Right renal pelvis (tissue), 4 donors: ENCODE results near the gene KIAA2012. TPM values are rescaled to one million over a fixed set of nuclear protein-coding genes. Genes with fewer than 3 reads are reported as not detected.
"Not testable (repeated sequence)": the region's sequence is repeated elsewhere in the genome, so short reads cannot be mapped to it uniquely, and the experiment has no call there.

ENCODE experiments used
- DNase-seq, 4 donors: peaks; one replicate each; pipeline ENCODE4 v3.0.0-alpha.2; 2013; ENCODE audit warnings: low read depth in 4 of 4, low spot score in 3 of 4, missing footprints in 1 of 4
- polyA plus RNA-seq, 4 donors: library from polyadenylated mRNA; unstranded; fragments of 120-200 nt; gene quantifications; one replicate each; pipeline ENCODE4 v1.2.1, GENCODE V29; 2013; ENCODE audit not compliant: insufficient read length in 4 of 4

KIAA2012 gene
- polyA plus RNA-seq, 4 donors, result 0.07 to 0.17 (median 0.12) TPM

DNA sequence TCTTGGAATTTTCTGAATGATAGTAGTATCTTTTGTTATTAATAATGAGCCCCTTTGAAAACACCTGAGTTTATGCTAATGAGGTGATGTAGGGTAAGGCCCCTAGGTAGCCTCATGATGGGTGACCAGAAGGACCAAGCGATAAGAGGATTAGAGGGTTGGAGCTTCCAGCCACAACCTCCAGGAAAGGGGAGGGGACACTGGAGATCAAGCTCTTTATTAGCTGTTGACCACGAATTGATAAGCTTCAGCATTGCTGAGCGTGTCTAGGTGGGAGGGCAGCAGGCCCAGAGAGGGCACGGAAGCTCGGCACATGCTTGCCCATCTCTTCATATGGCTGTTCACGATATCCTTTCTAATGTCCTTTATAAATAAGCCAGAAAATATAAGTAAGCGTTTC is 39.0 kb downstream of the KIAA2012 start:
- DNase-seq, result no peak

GRCh38 chr2:202113571-202114142 is 40.6 kb downstream of the KIAA2012 start:
- DNase-seq, result no peak

GRCh38 chr2:202114291-202114690 is 41.2 kb downstream of the KIAA2012 start:
- no peak for DNase-seq

DNA sequence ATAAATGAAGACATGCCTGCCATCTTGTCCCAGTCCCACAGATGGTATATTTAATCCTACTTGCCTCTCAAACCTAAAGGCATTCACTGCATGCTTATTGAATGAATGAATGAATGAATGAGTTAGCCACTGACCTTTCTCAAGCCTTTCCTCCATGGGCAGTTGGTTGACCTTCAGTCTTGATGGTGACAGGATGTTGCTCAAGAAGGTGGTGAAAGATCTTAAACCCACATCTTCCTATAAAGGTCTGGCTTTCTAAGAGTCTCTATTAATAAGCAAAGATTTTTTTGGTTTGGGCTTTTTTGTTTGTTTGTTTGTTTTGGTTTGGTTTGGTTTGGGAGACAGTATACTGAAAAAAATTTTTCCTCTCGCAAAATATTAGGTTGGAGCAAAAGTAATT is 41.7 kb downstream of the KIAA2012 start:
- no peak for DNase-seq

DNA sequence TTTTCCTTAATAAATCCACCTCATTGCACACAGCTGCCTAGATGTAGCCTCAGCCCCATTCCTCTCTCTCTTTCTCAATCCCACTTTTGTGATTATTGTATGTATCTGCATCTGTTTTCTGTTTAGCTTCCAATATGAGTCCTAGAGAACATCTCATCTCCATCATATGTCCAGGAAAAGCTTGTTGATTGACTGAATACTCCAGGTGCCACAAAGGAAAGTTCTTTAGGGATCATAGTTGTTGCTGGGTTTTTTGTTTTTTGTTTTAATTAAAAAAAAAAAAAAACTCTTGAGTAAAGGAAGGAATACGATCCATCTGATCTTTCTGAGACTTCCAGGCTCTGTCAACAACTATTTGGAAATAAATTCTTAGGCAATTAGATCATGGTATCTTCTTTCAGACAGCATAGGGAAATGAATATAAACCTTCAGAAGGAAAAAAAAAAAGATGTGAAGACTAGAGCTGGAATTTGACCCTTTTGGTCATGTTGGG is 42.5 kb downstream of the KIAA2012 start:
- no peak for DNase-seq

DNA sequence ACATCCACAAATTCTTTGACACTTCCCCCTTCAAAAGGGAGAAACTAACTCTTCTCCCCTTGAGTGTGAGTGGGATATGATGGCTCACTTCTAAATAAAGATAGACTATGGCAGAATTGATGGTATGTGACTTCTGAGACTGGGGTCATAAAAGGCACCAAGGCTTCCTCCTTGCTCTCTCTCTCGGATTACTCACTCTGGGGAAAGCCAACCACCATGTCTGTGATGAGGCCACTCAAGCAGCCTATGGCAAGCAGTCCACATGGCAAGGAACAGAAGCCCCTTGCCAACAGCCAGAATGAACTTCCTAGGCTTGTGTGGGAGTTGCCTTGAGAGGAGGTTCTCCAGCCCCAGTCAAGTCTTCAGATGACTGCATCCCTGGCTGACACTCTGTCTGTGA is 43.6 kb downstream of the KIAA2012 start:
- no peak for DNase-seq

- DNase-seq, result no peak
Observed at GRCh38 chr2:202118168-202118567, 45.1 kb downstream of the KIAA2012 start.

DNA sequence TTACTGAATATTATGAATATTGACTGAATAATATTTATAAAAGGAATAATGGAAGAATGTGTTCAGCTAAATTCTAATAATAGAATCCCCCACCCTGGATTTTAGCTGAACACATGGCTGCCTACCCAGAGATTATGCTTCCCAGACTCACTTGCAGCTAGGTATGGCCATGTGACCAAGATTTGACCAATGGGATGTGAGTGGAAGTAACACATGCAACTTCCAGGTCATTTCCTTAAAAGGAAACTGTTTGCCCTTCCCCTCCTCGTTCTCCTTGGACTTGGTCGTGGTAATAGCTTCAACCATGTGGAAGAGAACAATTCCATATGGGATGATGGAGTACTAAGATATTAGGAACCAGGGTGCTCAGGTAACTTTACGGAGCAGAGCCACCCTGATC is 47.8 kb downstream of the KIAA2012 start:
- DNase-seq, result no peak

- no peak for DNase-seq
Observed at GRCh38 chr2:202121532-202122162, 48.6 kb downstream of the KIAA2012 start.

DNA sequence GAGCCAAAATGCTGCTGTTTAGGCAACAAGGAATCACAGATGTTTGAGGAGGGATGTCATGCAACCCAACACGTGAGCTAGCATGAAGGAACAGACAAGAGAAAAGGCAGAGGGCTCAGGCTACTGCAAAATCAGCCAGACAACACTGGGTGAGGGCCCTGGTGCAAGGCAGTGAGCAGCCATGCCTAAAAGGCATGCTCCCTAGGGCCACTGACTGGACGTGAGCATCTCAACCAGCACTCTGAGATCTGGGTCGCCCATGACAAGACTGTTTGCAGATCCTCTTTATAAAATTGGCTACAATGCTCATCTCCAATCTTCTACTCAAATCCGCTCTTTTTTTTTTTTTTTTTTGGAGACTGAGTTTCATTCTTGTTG is 49.1 kb downstream of the KIAA2012 start:
- no peak for DNase-seq

GRCh38 chr2:202122980-202123720 is 50.1 kb downstream of the KIAA2012 start:
- DNase-seq, result no peak

- DNase-seq, result no peak
Observed at GRCh38 chr2:202124286-202124685, 51.2 kb downstream of the KIAA2012 start.

GRCh38 chr2:202127687-202128331 is 54.8 kb downstream of the KIAA2012 start:
- DNase-seq, result no peak

- DNase-seq, result no peak
Observed at GRCh38 chr2:202129841-202130240, 56.8 kb downstream of the KIAA2012 start.

DNA sequence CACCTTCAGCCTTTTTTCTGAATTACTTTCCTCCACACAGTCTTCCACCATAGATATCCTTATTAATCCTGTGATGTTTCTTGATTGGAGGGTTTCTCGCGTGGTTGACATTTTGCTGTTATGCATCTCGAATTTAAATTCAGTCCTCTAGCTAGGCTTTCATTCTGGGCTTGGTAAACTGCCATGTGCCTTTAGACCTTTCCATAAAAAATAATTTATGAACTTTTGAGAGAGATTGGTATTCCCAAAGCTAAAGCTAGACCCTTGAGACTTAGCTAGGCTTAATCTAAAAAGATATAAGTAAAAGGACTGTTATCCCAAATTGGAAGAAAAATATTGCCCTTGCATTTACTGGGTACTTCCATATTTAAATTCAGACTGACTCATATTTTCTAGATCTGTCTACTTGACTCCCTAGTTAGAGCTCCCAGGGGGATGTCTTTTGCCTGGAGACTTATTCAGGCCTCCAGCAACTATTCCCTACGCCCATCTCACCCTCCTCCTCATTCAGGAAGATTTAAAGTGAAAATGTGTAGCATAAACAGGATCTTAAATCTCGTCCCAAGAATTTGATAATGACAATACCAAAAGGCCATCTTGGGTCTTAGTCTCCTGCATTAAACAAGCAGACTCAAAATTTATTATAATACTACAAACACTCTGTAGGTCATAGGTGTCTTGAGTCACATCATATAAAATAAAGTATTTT is 60.3 kb downstream of the KIAA2012 start:
- DNase-seq, result peak in 1 of 4 donors; percentile 63

- no peak for DNase-seq
Observed at GRCh38 chr2:202133909-202134265, 60.8 kb downstream of the KIAA2012 start.

DNA sequence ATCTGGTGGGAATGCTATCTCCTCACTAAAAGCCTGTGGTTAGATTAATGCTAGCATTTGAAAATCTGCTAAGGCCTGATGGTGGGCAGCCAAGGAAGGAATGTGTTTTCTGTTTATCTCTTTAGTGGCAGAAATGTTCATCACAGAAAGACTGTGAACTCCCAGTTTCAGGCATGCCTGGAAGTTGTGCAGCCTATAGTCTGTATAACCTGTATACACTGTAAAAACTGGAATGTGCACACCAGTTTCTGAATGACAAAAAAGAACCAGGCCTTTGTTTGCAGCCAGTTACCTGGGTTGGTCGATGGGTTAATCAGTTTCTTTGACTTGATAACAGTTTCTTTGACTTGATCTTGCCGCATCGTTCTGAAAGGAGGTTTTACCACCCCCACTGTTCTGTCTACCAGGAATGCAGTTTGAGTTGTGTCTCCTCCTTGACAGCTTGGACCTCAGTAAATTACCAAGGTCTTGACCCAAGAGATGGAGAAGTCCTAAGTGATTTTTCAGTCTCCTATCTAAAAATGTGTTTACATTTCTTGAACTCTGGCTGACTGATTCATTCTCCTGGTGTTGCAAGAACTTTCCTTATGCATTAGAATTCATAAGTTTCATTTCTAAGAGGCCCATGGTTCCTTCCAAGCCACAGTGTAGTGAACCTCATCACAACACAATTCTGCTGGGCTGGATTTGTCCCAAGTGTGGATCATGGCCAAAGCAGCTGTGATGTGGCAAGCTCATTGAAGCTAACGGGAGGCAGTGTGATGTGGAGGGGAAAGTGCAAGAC is 62.2 kb downstream of the KIAA2012 start:
- peak in 3 of 4 donors; percentile 63 to 77 (median 73) for DNase-seq

DNA sequence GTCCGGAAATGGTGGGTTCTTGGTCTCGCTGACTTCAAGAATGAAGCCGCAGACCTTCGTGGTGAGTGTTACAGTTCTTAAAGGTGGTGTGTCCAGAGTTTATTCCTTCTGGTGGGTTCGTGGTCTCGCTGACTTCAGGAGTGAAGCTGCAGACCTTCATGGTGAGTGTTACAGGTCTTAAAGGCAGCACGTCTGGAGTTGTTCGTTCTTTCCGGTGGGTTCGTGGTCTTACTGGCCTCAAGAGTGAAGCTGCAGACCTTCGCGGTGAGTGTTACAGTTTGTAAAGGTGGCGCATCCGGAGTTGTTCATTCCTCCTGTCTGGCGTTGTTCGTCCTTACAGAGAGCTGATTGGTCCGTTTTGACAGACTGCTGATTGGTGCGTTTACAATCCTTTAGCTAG is 63.0 kb downstream of the KIAA2012 start:
- DNase-seq, result not testable (repeated sequence)

- no peak for DNase-seq
Observed at GRCh38 chr2:202136526-202136925, 63.5 kb downstream of the KIAA2012 start.
